VCaP (cell line): Measurements from ENCODE around the gene ABCB1.
"Not testable (repeated sequence)": the region's sequence is repeated elsewhere in the genome, so short reads cannot be mapped to it uniquely, and the experiment has no call there.

Experiments
- H3K27ac ChIP-seq: fragments of 450-650 bp; 2 replicates; pipeline ENCODE4 v1.5.1; 2017
- TF ChIP-seq, protein P1 (sequence below): fragments of 450-650 bp; conservative IDR thresholded peaks from 2 replicates; pipeline ENCODE4 v1.5.1; 2017; ENCODE audit warnings: mild to moderate bottlenecking, moderate library complexity

The ABCB1 gene

GRCh38 chr7:87575521-87575920, 25.2 kb downstream of the ABCB1 start:
- TF ChIP-seq, protein P1, sequence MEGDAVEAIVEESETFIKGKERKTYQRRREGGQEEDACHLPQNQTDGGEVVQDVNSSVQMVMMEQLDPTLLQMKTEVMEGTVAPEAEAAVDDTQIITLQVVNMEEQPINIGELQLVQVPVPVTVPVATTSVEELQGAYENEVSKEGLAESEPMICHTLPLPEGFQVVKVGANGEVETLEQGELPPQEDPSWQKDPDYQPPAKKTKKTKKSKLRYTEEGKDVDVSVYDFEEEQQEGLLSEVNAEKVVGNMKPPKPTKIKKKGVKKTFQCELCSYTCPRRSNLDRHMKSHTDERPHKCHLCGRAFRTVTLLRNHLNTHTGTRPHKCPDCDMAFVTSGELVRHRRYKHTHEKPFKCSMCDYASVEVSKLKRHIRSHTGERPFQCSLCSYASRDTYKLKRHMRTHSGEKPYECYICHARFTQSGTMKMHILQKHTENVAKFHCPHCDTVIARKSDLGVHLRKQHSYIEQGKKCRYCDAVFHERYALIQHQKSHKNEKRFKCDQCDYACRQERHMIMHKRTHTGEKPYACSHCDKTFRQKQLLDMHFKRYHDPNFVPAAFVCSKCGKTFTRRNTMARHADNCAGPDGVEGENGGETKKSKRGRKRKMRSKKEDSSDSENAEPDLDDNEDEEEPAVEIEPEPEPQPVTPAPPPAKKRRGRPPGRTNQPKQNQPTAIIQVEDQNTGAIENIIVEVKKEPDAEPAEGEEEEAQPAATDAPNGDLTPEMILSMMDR, result no peak
- no peak overlapping the region for H3K27ac ChIP-seq

- TF ChIP-seq, protein P1, result no peak
- no peak overlapping the region for H3K27ac ChIP-seq
These were observed 26.1 kb downstream of the ABCB1 start for GRCh38 chr7:87574630-87575029.

DNA sequence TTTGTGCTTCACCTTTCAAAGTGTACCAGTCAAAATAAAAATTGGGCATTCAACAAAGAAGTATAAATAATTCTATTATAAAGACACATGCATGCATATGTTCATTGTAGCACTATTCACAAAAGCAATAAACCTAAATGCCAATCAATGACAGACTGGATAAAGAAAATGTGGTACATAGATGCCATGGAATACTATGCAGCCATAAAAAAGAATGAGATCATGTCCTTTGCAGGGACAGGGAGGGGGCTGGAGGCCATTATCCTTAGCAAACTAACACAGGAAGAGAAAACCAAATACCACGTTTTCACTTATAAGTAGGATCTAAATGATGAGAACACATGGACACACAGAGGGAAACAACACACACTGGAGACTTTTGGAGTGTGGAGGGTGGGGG, 28.2 kb downstream of the ABCB1 start:
- not testable (repeated sequence) for H3K27ac ChIP-seq

GRCh38 chr7:87570178-87570577, 30.5 kb downstream of the ABCB1 start:
- TF ChIP-seq, protein P1, result no peak
- H3K27ac ChIP-seq, result no peak overlapping the region

DNA sequence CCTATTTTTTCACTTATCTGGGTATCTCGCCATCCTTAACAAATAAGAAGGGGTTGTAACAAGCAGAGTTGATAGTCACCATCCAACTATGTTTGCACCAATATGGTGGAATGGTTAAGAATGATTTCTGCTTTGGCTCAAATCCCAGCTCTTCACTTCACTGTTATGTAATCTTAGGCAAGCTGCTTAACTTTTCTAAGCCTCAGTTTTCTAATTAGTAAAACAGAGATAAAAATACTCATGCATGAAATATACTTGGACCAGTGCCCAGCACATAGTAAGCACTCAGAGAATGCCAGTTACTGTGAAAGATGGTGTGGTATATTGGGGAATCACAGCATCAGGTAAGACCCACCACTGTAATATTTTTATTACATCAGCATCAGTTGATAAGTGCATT, 33.6 kb downstream of the ABCB1 start:
- TF ChIP-seq, protein P1, result no peak
- H3K27ac ChIP-seq, result no peak overlapping the region

DNA sequence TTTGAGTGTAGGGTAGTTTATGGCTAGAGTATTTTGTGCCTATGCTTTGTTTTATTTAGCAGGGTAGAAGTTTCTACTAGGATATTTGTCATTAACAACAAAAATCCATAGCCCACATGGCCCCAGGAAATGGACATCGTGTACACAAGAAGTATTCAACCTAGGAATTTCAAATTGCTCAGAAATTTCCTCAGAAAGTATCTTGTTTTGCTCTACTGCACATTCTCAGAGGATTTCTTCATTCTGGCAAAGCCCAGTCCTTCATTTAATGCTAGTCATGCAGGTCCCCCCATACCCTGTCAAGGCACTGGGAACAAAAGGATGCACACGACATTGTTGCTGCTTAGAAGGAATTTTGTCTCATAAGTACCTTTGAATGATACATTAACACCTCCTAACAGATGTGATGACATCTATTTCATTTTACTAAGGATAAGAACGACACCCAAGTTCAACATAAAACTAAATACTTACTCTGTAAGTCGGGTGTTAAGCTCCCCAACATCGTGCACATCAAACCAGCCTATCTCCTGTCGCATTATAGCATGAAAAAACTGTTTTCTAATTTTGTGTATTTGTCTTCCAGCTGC, 34.3 kb downstream of the ABCB1 start:
- TF ChIP-seq, protein P1, result no peak
- H3K27ac ChIP-seq, result no peak overlapping the region

DNA sequence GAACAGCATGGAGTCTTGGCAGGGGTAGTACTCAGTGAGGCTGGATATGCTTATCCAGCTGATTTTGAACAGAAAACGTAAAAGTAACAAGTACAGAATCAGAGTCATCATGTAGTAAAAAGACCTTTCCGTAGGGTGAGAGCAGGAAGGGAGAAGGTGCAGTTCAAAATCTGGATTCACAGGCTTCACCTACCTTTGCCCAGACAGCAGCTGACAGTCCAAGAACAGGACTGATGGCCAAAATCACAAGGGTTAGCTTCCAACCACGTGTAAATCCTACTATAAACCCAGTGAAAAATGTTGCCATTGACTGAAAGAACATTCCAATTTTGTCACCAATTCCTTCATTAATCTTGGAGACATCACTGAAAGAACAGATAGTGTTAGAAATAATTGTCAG, 34.8 kb downstream of the ABCB1 start:
- TF ChIP-seq, protein P1, result no peak
- H3K27ac ChIP-seq, result no peak overlapping the region

GRCh38 chr7:87564296-87564963, 36.3 kb downstream of the ABCB1 start:
- TF ChIP-seq, protein P1, result peak; percentile 89
- H3K27ac ChIP-seq, result no peak overlapping the region
